ENCODE measurements around the gene PCGF1.

PCGF1 gene

DNA sequence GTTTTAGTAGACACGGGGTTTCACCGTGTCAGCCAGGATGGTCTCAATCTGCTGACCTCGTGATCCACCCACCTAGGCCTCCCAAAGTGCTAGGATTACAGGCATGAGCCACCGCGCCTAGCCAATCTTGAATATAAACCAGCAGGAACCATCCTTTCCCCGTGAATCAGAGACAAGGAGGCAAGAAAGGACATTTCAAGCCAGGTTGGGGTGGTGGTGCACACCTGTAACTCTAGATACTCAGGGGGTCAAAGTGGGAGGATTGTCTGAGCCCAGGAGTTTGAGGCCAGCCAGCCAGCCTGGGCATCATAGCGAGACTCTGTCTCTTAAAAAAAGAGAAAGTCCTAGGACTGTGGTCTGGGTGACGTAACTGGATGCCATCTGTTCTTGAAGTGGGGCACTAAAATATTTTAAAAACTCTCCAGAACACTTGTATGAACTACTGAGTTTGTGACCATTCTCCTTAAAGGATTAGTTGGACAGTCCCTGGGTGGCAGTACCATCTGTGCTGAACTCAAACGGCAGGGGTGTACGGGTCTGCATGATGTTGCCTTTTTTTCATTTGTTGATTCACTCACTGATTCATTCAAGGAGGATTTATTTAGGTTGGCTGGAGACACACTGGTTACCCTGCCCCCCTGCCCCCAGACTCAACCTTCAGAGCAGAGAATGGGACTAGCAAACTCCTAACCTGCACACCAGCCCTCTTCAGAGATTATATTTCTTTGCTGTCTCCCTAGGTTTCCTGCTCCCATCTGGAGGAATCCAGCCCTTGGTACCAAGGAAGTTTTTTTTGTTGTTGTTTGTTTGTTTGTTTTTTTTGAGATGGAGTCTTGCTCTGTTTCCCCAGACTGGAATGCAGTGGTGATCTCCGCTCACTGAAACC lies 3.9 kb upstream of the PCGF1 start:
- DNase-seq (ENCODE audit: low spot score) (no peak), ATAC-seq (ENCODE audit: low read depth) (no peak)
- no peaks in the 10 kb centered on the region for H3K9me3 ChIP-seq (ENCODE audit: severe bottlenecking)
- peaks cover 50% of the 10 kb centered on the region for H3K27me3 ChIP-seq (ENCODE audit: insufficient read depth, poor library complexity, severe bottlenecking)
- no peak overlapping the region for H3K27ac ChIP-seq (ENCODE audit: poor library complexity, severe bottlenecking)
- H3K4me1 ChIP-seq (ENCODE audit: insufficient read depth, poor library complexity, severe bottlenecking): peaks cover under 1% of the 10 kb centered on the region
- TF ChIP-seq, protein P1, sequence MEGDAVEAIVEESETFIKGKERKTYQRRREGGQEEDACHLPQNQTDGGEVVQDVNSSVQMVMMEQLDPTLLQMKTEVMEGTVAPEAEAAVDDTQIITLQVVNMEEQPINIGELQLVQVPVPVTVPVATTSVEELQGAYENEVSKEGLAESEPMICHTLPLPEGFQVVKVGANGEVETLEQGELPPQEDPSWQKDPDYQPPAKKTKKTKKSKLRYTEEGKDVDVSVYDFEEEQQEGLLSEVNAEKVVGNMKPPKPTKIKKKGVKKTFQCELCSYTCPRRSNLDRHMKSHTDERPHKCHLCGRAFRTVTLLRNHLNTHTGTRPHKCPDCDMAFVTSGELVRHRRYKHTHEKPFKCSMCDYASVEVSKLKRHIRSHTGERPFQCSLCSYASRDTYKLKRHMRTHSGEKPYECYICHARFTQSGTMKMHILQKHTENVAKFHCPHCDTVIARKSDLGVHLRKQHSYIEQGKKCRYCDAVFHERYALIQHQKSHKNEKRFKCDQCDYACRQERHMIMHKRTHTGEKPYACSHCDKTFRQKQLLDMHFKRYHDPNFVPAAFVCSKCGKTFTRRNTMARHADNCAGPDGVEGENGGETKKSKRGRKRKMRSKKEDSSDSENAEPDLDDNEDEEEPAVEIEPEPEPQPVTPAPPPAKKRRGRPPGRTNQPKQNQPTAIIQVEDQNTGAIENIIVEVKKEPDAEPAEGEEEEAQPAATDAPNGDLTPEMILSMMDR (IDR thresholded peaks at IDR 0.05; ENCODE audit: poor library complexity, severe bottlenecking): no peak
- H3K4me3 ChIP-seq (ENCODE audit: severe bottlenecking): no peak overlapping the region
- H3K36me3 ChIP-seq (ENCODE audit: low read depth): peaks cover 3% of the 10 kb centered on the region; the same call in 1 of the 2 replicates

DNA sequence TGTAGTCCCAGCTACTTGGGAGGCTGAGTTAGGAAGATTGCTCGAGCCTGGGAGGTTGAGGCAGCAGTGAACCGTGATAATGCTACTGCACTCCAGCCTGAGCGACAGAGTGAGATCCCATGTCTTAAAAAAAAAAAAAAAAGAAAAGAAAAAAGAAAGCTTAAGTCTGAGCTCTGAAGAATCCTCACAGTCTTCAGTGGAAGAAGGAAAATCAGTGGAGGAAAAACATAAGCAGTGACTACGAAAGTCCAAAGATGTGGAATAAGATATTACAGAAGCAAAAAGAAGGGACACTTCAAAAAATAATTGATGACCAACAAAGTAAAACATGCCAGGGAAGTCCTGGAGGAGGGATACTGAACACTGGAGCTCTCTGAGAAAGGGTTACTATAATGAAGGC lies 2.8 kb upstream of the PCGF1 start:
- Histone ChIP-seq H3K27ac (ENCODE audit: poor library complexity, severe bottlenecking) (no peak overlapping the region), H3K4me3 (ENCODE audit: severe bottlenecking) (no peak overlapping the region), H3K4me1 (ENCODE audit: insufficient read depth, poor library complexity, severe bottlenecking) (peaks cover 5% of the 10 kb centered on the region), H3K27me3 (ENCODE audit: insufficient read depth, poor library complexity, severe bottlenecking) (peaks cover 40% of the 10 kb centered on the region), H3K9me3 (ENCODE audit: severe bottlenecking) (no peaks in the 10 kb centered on the region), H3K36me3 (ENCODE audit: low read depth) (peaks cover 14% of the 10 kb centered on the region)
- ATAC-seq (ENCODE audit: low read depth) (no peak), DNase-seq (ENCODE audit: low spot score) (no peak)
- TF ChIP-seq, protein P1 (IDR thresholded peaks at IDR 0.05; ENCODE audit: poor library complexity, severe bottlenecking): no peak

DNA sequence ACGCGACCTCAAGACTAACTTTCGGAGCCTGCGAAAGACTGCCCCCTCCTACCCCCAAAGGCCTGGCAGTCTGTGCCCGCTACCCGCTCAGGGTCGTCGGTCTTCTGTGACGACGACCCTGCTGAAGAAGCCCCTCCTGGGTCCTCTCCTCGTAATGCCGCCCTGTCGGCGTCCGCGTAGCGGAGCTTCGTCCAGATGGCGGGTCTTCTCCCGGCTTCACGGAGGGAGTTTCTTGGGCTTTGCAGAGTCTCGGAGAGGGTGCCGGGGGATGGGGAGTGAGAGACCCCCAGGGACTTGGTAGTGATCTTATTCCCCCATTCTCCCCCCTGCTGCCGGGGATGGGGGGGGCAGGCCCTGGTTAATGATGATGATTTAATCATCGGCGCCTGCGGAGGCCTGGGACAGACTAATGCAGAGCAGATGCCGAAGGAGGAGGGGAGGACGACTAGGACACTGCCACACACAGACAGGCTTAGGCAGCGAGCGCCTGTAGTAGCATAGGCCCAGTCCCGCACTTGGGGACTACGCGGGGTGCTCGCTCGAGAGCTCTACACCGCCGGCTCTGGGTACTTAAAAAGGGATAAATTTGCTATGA lies 528 bp upstream of the PCGF1 start:
- ATAC-seq (ENCODE audit: low read depth) (peak; percentile 26; the same call in 2 of the 3 replicates), DNase-seq (ENCODE audit: low spot score) (peak; percentile 24)
- H3K27me3 ChIP-seq (ENCODE audit: insufficient read depth, poor library complexity, severe bottlenecking): peaks cover 17% of the 10 kb centered on the region
- H3K9me3 ChIP-seq (ENCODE audit: severe bottlenecking): no peaks in the 10 kb centered on the region
- TF ChIP-seq, protein P1 (IDR thresholded peaks at IDR 0.05; ENCODE audit: poor library complexity, severe bottlenecking): no peak
- peaks cover 5% of the 10 kb centered on the region for H3K4me1 ChIP-seq (ENCODE audit: insufficient read depth, poor library complexity, severe bottlenecking)
- H3K36me3 ChIP-seq (ENCODE audit: low read depth): peaks cover 19% of the 10 kb centered on the region
- peak overlapping the region; percentile 93 for H3K4me3 ChIP-seq (ENCODE audit: severe bottlenecking)
- H3K27ac ChIP-seq (ENCODE audit: poor library complexity, severe bottlenecking): peak overlapping the region; percentile 83

DNA sequence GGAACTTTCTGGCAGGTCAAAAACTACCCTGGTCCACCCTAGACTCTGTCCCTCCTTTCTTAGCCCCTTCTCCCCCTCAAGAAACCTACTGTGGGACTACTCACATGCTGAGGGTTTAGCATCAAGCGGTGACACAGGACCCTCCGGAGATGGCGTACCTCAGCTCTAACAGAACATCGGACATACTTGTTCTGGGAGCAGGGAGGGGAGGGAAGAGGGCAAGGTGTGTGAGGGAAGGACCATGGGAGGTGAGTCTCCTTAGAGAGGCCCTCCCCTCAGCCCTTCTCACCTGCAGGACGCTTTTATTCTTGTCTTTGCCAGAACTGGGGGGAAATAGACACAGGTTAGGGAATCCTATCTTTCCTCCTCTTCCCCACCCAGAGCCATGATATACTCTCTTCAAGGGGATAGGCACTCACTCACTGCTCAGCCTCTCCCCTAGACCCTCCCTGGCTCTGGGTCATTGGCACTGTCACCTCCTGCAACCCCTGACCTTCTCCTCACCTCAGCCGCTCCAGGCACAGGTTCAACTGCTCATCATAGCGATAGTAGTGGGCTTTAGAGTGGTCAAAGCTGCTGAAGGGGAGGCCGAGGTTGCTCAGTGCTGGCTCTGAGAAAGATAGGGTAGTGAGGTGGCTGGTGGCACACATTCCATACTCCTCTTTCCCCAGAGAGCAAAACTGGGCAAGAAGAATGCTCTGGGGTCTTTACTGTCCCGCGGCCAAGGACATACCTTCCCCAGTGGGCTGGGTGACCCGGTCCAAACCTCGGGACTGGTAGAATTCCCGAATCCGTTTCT lies 1.8 kb downstream of the PCGF1 start:
- no peak overlapping the region for H3K4me3 ChIP-seq (ENCODE audit: severe bottlenecking)

More for the DNA sequence above, 1.8 kb downstream of the PCGF1 start:
- ATAC-seq (ENCODE audit: low read depth) (no peak), DNase-seq (ENCODE audit: low spot score) (peak; percentile 33)
- Histone ChIP-seq H3K9me3 (ENCODE audit: severe bottlenecking) (no peaks in the 10 kb centered on the region), H3K27ac (ENCODE audit: poor library complexity, severe bottlenecking) (peak overlapping the region; percentile 83), H3K36me3 (ENCODE audit: low read depth) (peaks cover 19% of the 10 kb centered on the region), H3K27me3 (ENCODE audit: insufficient read depth, poor library complexity, severe bottlenecking) (no peaks in the 10 kb centered on the region), H3K4me1 (ENCODE audit: insufficient read depth, poor library complexity, severe bottlenecking) (peaks cover 5% of the 10 kb centered on the region)
- TF ChIP-seq, protein P1 (IDR thresholded peaks at IDR 0.05; ENCODE audit: poor library complexity, severe bottlenecking): no peak

Data from RWPE2 (cell line).